Measurements from ENCODE around the gene CEP41.

- TF ChIP-seq POLR2A (IDR thresholded peaks at IDR 0.05; ENCODE audit: low read depth, low read length) = no peak
- TF ChIP-seq FOS (IDR thresholded peaks at IDR 0.05; ENCODE audit: borderline replicate concordance, extremely low read depth, insufficient read length) = no peak
- TF ChIP-seq ZBTB40 (IDR thresholded peaks at IDR 0.05; ENCODE audit: borderline replicate concordance) = no peak
- no peak for TF ChIP-seq TAF1 (IDR thresholded peaks at IDR 0.05; ENCODE audit: borderline replicate concordance, low read depth, low read length)
- TF ChIP-seq CTCF (IDR thresholded peaks at IDR 0.05 in 2 of 3, conservative IDR thresholded peaks at IDR 0.05 in 1 of 3; ENCODE audit: control insufficient read depth in 2 of 3, extremely low read depth in 1 of 3, insufficient read depth in 1 of 3, low read depth in 3 of 3, low read length in 3 of 3) = no peak
- TF ChIP-seq ATF2 (IDR thresholded peaks at IDR 0.05; ENCODE audit: low read length) = no peak
These were observed 27.6 kb downstream of the CEP41 start for GRCh38 chr7:130413201-130413600.

Data from GM12878 (cell line).